ENCODE results near the gene MYZAP. TPM values are rescaled to one million over a fixed set of nuclear protein-coding genes. Genes with fewer than 3 reads are reported as not detected.

The MYZAP gene
- total and polyA plus RNA-seq, 2 of the 8 experiments (the other 6 are each of a cell fraction or from before 2014, with no cell fraction given): 0.41 to 0.65 TPM

- CTCF ChIA-PET (ENCODE audit: partially characterized antibody): no interaction called here
- H3K23ac ChIP-seq (ENCODE audit: insufficient read length): no peak overlapping the region
- no peak overlapping the region for H3K4me3 ChIP-seq (ENCODE audit: extremely low read depth in 1 of 4, insufficient read depth in 2 of 4, low read depth in 3 of 4, low read length in 4 of 4)
- H3K79me2 ChIP-seq (ENCODE audit: control insufficient read depth in 1 of 2, insufficient read depth in 2 of 2, low read length in 2 of 2): no peaks in the 10 kb centered on the region
- H3K18ac ChIP-seq (ENCODE audit: extremely low read depth, low read length): no peak overlapping the region
- H3K56ac ChIP-seq (replicated peaks; ENCODE audit: insufficient read length, low read depth, low read length): no peak overlapping the region
- no peaks in the 10 kb centered on the region for H3K23me2 ChIP-seq (ENCODE audit: low read depth, low read length)
- peaks cover 0 to 2% (median under 1%) of the 10 kb centered on the region in 4 experiments; a peak in 3 of 7 replicates for H3K4me1 ChIP-seq (replicated peaks in 1 of 4; ENCODE audit: control insufficient read depth in 3 of 4, insufficient read depth in 4 of 4, low read length in 3 of 4)
- H3K9me3 ChIP-seq (ENCODE audit: insufficient read depth in 2 of 2, low read depth in 1 of 2, low read length in 1 of 2): no peaks in the 10 kb centered on the region
- no peak overlapping the region for H4K5ac ChIP-seq (ENCODE audit: insufficient read length, low read depth, low read length)
- no peak overlapping the region for H3K4ac ChIP-seq (replicated peaks; ENCODE audit: insufficient read length, low read depth, low read length)
- no peaks in the 10 kb centered on the region for H3K36me3 ChIP-seq (ENCODE audit: control insufficient read depth in 2 of 4, insufficient read depth in 4 of 4, low read length in 3 of 4)
- H2AK5ac ChIP-seq (ENCODE audit: low read depth, low read length): no peak overlapping the region
- no peaks in the 10 kb centered on the region for H4K20me1 ChIP-seq (replicated peaks in 1 of 2; ENCODE audit: control insufficient read depth in 1 of 2, insufficient read depth in 2 of 2, low read length in 2 of 2)
- no peak overlapping the region for H3K9ac ChIP-seq (replicated peaks in 1 of 4; ENCODE audit: extremely low read depth in 1 of 4, low read depth in 3 of 4, low read length in 3 of 4)
- 90% methylated on average over 10 of the region's 10 CpGs; no CpG with 5 or more reads in 1 of the 2 experiments for WGBS, 2 experiments (ENCODE audit: extremely low coverage in 1 of 2, insufficient coverage in 1 of 2, insufficient read length in 1 of 2, insufficient replicate concordance in 2 of 2, low coverage in 1 of 2, low lambda C conversion rate in 2 of 2, missing lambda C conversion rate in 1 of 2)
- H4K91ac ChIP-seq (replicated peaks; ENCODE audit: insufficient read length, low read length): no peak overlapping the region
- no peak for FAIRE-seq
- H3K27me3 ChIP-seq (replicated peaks in 1 of 4; ENCODE audit: control insufficient read depth in 3 of 4, extremely low read depth in 1 of 4, insufficient read depth in 3 of 4, low read length in 3 of 4): no peaks in the 10 kb centered on the region
- no peak overlapping the region for H3K14ac ChIP-seq (ENCODE audit: insufficient read length)
- no peak overlapping the region for H2BK120ac ChIP-seq (replicated peaks; ENCODE audit: low read depth, low read length)
- H3K4me2 ChIP-seq (ENCODE audit: insufficient read depth in 1 of 2, low read depth in 2 of 2, low read length in 2 of 2): no peak overlapping the region
- POLR2A ChIA-PET (ENCODE audit: partially characterized antibody): no interaction called here
- no peak overlapping the region for H2BK5ac ChIP-seq (ENCODE audit: low read depth, low read length)
- H4K8ac ChIP-seq (ENCODE audit: extremely low read depth, insufficient read depth, low read length): no peak overlapping the region
- H2AFZ ChIP-seq (ENCODE audit: low read length): no peak overlapping the region
- H2BK12ac ChIP-seq (ENCODE audit: low read depth, low read length): no peak overlapping the region
- no peak for DNase-seq (ENCODE audit: low read depth in 1 of 2, low spot score in 2 of 2)
- H3K27ac ChIP-seq (ENCODE audit: low read depth, low read length): no peak overlapping the region
- no peaks in the 10 kb centered on the region for H3K79me1 ChIP-seq (ENCODE audit: low read depth, low read length)
- no peak overlapping the region for H2BK20ac ChIP-seq (ENCODE audit: low read length)
- no peak overlapping the region for H2BK15ac ChIP-seq (ENCODE audit: low read length)
- TF ChIP-seq BRCA1 (IDR thresholded peaks at IDR 0.05; ENCODE audit: low read depth, low read length) (no peak), BACH1 (IDR thresholded peaks at IDR 0.05; ENCODE audit: low read length) (no peak), ZNF274 (IDR thresholded peaks at IDR 0.05; ENCODE audit: borderline replicate concordance, extremely low read depth, low read length) (no peak), SRF (IDR thresholded peaks at IDR 0.05; ENCODE audit: low read depth, low read length) (no peak), SIN3A (conservative IDR thresholded peaks at IDR 0.05 in 1 of 2, IDR thresholded peaks at IDR 0.05 in 1 of 2; ENCODE audit: low read depth in 1 of 2, low read length in 2 of 2) (no peak), TCF12 (IDR thresholded peaks at IDR 0.05; ENCODE audit: low read depth, low read length) (no peak), NANOG (IDR thresholded peaks at IDR 0.05; ENCODE audit: insufficient read depth, low read depth, low read length, poor library complexity, severe bottlenecking) (no peak), CBX8 (IDR thresholded peaks at IDR 0.05; ENCODE audit: borderline replicate concordance, low read depth, low read length) (no peak), SAP30 (IDR thresholded peaks at IDR 0.05; ENCODE audit: insufficient read depth, insufficient replicate concordance, low read length) (no peak), RNF2 (IDR thresholded peaks at IDR 0.05; ENCODE audit: borderline replicate concordance, low read depth, low read length, missing control alignments, poor library complexity, severe bottlenecking) (no peak), SIRT6 (IDR thresholded peaks at IDR 0.05; ENCODE audit: low read length) (no peak), CBX5 (IDR thresholded peaks at IDR 0.05; ENCODE audit: low read depth, low read length) (no peak), EGR1 (IDR thresholded peaks at IDR 0.05; ENCODE audit: borderline replicate concordance, low read depth, low read length) (no peak)
- TF ChIP-seq, protein P1, sequence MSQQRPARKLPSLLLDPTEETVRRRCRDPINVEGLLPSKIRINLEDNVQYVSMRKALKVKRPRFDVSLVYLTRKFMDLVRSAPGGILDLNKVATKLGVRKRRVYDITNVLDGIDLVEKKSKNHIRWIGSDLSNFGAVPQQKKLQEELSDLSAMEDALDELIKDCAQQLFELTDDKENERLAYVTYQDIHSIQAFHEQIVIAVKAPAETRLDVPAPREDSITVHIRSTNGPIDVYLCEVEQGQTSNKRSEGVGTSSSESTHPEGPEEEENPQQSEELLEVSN (IDR thresholded peaks at IDR 0.05): no peak
These were observed 12.8 kb downstream of the MYZAP start for GRCh38 chr15:57604507-57604906.

All from H1 (cell line).